GM19025 (cell line): ENCODE results near the gene RTP3.
"Not testable (repeated sequence)": the region's sequence is repeated elsewhere in the genome, so short reads cannot be mapped to it uniquely, and the experiment has no call there.

Experiments used
- ATAC-seq: cut with Tn5 transposase; IDR thresholded peaks from one replicate; pipeline ENCODE4 v1.9.1; 2021; ENCODE audit warnings: mild to moderate bottlenecking, low read depth, moderate library complexity; ENCODE audit not compliant: unreplicated experiment

The RTP3 gene

DNA sequence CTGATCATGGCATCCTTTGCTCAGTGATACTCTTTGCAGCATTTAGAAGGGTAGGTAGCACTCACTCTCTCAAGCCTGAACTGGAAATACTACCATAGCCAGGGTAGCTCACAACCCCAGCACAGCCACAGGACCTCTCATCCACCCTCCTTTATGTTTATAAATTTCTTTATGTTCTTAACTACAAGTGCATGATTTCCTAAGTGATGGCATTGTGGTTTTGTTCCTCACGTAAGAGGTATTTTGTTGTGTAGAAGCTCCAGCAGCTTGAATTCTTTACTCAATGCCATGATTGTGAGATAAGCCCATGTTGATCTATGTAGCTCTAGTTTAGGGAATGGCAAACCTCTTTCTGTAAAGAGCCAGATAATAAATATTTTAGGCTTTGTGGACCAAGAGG is 7.9 kb upstream of the RTP3 start:
- no peak for ATAC-seq

DNA sequence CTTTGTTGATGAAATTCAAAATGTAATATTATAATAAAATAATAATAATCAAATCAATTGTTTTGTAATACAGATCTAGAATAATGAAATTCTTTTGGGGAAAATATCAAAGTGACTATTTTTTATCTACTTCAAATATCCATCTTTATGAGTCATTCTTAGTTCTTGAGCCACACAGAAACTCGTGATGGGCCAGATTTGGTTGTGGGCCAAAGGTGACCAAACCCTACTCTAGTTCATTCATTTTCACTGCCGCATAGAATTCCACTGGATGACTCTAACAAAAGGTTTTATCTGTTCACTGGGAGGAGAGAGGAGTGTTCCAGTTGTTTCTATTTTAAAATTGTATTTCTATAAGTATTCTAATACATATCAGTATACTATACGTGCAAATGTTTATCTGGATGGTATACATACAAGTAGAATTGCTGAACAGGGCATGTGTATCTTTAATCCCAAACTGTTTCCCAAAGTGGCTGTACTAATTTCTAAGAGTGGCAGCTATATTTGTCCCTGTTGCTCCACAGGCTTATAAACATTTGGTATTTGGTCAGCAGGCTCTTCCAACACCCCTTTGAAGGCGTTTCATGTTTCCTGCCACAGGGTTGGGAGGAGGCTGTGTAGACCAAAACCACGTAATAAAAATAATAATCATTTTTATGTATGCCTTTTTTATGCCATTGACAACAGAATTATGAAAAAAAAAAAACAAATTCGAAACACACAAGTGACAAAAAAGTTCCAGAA is 7.3 kb upstream of the RTP3 start:
- ATAC-seq = no peak

DNA sequence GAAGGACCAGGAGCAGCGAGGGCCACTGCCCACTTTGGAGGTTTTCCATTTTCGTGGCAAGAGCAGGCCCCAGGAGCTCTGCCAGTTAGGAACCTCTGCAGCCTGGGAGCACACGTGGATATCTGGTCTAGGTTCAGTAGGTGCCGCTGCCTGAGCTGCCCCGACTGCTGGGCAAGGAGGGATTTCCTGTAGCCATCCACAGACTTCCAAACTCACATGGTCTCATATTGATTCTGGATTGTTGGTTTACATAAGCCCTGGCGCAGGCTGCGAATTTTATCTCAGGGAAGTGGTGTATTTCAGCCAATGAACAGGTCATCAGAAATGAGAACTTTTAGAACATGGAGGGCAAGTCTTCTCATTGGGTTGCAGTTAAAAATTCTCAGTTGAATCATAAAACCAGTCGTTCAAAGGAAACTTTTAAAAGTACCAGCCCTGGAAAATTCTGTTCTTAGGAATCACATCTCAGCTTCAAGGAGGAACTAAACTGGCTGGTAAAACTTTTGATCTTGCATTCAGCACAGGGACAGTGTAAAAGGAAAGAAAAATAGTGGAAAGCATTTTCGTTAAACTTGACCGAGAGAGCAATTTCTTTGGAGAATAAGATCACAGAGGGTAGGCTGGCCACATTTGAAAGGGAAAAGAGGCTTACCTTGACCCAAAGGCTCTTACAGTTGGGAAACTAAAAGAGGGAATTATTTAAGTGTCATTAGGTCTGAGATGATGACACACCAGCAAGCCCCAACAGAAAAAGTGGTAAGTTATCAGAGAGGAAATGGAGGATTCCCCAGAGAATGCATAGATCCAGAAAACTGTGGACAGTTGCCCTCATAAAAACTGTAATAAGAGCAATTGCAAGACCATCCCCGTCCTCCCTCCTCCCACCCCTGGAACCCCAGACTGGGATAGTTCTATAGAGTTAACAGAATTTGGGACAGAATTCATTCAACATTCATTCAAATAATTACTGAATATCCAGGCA is 6.4 kb upstream of the RTP3 start:
- no peak for ATAC-seq

GRCh38 chr3:46492890-46493547 is 4.8 kb upstream of the RTP3 start:
- ATAC-seq = no peak

GRCh38 chr3:46494491-46494890 is 3.3 kb upstream of the RTP3 start:
- ATAC-seq = not testable (repeated sequence)

GRCh38 chr3:46495901-46496456 is 1.8 kb upstream of the RTP3 start:
- ATAC-seq = no peak

DNA sequence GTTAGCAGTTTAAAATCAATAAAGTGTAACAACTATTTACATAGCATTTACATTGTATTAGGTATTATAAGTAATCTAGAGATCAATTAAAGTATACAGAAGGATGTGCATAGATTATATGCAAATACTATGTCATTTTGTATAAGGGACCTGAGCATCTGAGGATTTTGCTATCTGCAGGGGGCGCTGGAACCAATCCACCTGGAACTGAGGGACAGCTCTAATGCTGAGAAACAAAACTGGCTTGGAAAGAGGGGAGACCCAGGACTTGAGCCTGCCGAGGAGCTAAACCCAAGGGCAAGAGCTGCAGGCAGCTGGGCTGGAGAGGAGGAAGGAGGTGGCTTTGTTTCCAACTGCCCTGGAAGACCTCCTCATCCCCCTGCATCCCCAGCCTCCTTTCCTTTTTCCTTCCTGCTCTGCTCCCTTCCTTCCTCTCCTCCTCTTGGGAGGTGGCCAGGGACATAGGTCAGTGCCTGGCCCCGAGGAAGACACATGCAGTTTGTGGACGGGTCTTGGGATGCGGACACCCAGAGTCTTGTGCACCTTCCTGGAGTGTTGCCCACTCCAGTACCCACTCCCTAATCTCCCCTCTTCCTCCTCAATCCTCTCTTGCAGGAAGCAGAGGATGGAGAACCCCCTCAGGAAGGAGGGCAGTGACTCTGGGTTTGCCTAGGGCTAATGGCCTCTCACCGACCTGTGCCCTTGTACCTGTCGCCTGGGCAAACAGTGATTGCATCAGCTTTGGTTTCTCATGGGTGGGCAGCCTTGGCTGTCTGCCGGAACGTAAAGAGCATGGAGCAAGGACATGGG is 825 bp upstream of the RTP3 start:
- ATAC-seq = no peak

DNA sequence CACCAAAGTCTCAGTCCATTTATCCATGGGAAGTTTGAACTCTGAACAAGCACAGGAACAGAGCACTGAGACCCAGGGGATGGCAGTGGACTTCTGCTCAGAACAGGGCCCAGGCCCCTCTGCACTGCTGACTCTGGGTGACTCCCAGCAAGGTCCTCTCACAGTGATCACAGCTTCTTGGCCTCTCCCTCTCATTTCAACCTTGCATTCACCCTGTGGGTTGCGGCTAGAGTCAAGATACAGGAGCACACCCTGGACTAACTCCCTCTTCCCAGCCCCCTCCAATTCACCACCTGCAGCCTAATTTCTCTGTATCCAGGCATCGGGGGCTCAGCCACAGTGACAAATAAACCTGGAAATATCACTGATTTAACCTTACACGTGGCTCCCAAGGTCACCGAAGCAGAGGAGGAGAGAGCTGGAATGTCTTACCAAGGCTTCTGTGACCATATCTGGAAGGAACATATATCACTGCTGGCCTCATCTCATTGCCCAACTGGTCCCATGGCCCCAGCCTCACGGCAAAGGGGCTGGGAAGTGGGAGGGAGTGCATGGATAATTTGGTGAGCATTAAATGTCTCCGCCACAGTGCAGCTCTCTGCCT is 1.2 kb downstream of the RTP3 start:
- ATAC-seq = no peak

GRCh38 chr3:46500656-46501635 is 3.2 kb downstream of the RTP3 start:
- no peak for ATAC-seq

DNA sequence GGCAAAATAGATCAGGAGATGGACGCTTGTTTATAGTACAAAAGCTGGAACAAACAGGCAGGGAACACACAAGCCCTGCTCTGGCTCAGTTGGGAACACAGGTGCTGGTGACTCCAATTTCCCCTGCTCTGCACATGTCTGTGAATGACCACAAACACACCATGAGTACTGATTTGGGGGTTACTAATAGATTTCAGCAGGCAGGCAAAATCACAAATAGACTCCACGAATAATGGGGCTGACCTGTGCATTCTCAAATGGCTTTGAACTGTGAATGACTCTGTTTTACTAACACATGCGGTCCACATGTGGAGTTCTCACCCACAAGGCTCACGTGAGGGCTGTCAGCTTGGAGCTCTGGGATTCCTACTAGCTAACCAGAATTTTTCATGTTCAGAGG is 3.9 kb downstream of the RTP3 start:
- no peak for ATAC-seq

DNA sequence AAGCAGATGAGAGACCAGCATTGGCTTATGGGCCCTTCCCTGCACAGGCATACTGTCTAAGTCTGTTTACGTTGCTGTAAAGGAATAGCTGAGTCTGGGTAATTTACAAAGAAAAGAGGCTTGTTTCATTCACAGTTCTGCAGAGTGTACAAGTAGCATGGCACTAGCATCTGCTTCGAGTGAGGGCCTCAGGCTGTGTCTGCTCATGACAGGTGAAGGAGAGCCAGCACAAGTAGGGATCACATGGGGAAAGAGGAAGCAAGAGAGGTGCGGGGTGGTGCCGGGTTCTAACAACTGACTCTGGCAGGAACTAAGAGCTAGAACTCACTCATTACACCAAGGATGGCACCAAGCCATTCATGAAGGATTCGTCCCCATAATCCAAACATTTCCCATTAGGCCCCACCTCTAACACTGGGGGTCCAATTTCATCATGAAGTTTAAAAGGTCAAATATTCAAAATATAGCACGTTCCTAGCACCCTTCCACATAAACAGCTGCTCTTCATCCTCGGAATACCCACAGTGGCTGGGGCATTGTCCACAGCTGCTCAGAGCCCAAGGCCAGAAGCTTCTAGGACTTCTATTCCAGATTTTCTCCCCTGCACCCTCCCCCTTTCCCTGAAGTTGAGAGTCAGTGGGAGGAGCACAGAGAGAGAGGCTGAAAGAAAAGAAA is 5.6 kb downstream of the RTP3 start:
- no peak for ATAC-seq

DNA sequence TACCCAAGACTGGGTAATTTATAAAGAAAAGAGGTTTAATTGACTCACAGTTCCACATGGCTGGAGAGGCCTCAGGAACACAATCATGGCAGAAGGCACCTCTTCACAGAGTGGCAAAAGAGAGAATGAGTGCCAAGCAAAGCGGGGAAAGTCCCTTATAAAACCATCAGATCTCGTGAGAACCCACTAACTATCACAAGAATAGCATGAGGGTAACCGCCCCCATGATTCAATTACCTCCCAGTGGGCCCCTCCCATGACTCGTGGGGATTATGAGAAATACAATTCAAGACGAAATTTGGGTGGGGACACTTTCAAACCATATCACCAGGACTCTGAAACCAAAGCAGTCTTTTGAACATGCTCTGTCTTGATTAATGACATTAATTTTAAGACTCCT is 7.0 kb downstream of the RTP3 start:
- no peak for ATAC-seq

- ATAC-seq = no peak
Measured at GRCh38 chr3:46505953-46506352, 8.2 kb downstream of the RTP3 start.

- ATAC-seq = no peak
Measured at GRCh38 chr3:46506526-46506925, 8.8 kb downstream of the RTP3 start.

DNA sequence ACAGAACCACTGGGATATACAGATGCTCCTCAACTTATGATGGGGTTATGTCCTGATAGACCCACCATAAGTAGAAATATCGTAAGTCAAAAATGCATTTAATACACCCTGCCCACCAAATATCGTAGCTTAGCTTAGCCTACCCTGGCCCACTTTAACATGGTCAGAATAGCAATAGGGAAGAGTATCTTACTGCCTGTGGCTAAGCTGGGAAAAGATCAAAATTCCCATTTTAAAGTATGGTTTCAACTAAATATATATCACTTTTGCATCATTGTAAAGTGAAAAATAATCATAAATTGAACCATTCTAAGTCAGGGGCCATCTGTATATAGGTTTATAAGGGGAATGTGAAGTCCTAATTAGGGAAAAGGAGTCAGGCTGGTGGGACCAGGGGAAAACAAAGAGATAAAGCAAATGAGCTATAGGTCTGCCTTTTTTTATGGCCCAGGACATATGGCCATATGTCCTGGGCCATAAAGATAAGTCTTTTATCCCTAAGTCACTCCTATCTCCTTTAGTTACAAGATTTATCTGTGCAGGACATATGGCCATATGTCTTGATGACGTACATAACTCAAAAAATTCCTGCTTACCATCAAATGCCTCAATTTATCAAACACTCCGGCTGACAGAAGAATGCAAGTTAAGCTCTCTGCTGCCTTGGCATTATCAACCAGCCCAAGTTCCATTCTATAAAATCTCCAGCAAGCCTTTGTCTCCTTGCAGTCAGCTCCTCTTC is 11.2 kb downstream of the RTP3 start:
- no peak for ATAC-seq

DNA sequence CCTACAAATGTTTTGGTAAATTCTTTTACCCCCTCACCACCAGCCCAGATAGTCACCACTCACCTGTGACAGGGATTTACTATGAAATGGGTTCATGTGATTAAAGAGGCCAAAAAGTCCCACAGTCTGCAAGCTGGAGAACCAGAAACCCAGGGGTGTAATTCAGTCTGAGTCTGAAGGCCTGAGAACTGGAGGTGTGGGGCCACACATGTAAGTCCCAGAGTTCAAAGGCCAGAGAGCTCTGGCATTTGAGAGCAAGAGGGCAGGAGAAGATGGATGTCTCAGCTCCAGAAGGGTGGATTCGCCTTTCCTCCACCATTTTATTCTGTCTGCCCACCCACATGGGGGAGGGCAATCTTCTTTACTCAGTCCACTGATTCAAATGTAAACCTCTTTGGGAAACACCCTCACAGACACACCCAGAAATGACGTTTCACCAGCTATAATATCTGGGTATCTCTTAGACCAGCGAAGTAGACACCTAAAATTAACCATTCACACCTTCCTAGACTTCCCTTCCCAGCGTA is 11.9 kb downstream of the RTP3 start:
- no peak for ATAC-seq

- ATAC-seq = no peak
Measured at GRCh38 chr3:46512191-46512749, 14.5 kb downstream of the RTP3 start.
